HG02763 (cell line): ENCODE data around the gene MIOX.

Experiments used
- ATAC-seq: cut with Tn5 transposase; IDR thresholded peaks from one replicate; pipeline ENCODE4 v1.9.1; 2021; ENCODE audit warnings: mild to moderate bottlenecking, moderate library complexity; ENCODE audit not compliant: unreplicated experiment

MIOX gene

GRCh38 chr22:50471962-50472361, 14.7 kb upstream of the MIOX start:
- no peak for ATAC-seq

- no peak for ATAC-seq
Measured at GRCh38 chr22:50473088-50473487, 13.6 kb upstream of the MIOX start.

- ATAC-seq: no peak
Measured at GRCh38 chr22:50473855-50474671, 12.6 kb upstream of the MIOX start.

- peak; percentile 76 for ATAC-seq
Measured at GRCh38 chr22:50474710-50475651, 11.7 kb upstream of the MIOX start, which contains the start of gene SBF1. Gene SBF1, minus strand, starts transcription at chr22:50475035. Its CDS starts 195 bp downstream, at chr22:50474840.

GRCh38 chr22:50475652-50476002, 11.0 kb upstream of the MIOX start:
- ATAC-seq: no peak

GRCh38 chr22:50476868-50477267, 9.8 kb upstream of the MIOX start:
- no peak for ATAC-seq

- no peak for ATAC-seq
Measured at GRCh38 chr22:50477923-50478322, 8.7 kb upstream of the MIOX start.

- ATAC-seq: no peak
Measured at GRCh38 chr22:50479721-50480120, 6.9 kb upstream of the MIOX start.

GRCh38 chr22:50481045-50481439, 5.6 kb upstream of the MIOX start:
- ATAC-seq: no peak

- no peak for ATAC-seq
Measured at GRCh38 chr22:50481440-50482106, 5.1 kb upstream of the MIOX start, which contains the start of gene ADM2. Gene ADM2, plus strand, starts transcription at chr22:50481543. Its CDS starts 305 bp downstream, at chr22:50481848.

GRCh38 chr22:50482107-50483074, 4.3 kb upstream of the MIOX start:
- ATAC-seq: no peak

- ATAC-seq: no peak
Measured at GRCh38 chr22:50483106-50483505, 3.6 kb upstream of the MIOX start.

- ATAC-seq: no peak
Measured at GRCh38 chr22:50483556-50483955, 3.1 kb upstream of the MIOX start.

GRCh38 chr22:50483977-50484853, 2.4 kb upstream of the MIOX start:
- ATAC-seq: no peak

- ATAC-seq: no peak
Measured at GRCh38 chr22:50485221-50486131, 1.2 kb upstream of the MIOX start.

GRCh38 chr22:50487290-50488005, 789 bp downstream of the MIOX start:
- no peak for ATAC-seq

- no peak for ATAC-seq
Measured at GRCh38 chr22:50488006-50488677, 1.5 kb downstream of the MIOX start.
